Astrocyte (in vitro differentiated cells and primary cell): Measurements from ENCODE around the gene FGF12. TPM values are rescaled to one million over a fixed set of nuclear protein-coding genes. Genes with fewer than 3 reads are reported as not detected.
A peak's percentile ranks its signal among the peaks of the same experiment; 100 is the strongest.

Experiments used
- DNase-seq: peaks from one replicate; pipeline ENCODE4 v3.0.0-alpha.2; 2010; ENCODE audit warnings: low read depth
- FAIRE-seq: peaks from 2 replicates; lab custom pipeline; 2011; peaks lifted over from hg19 to GRCh38; lab: Jason Lieb, UNC
- H2AFZ ChIP-seq: 2 replicates; pipeline ENCODE4 v1.6.0; 2012; ENCODE audit warnings: low read depth, low read length, inconsistent platforms
- H3K27ac ChIP-seq: 2 replicates; pipeline ENCODE4 v1.5.1; 2011; ENCODE audit warnings: low read depth, low read length, inconsistent platforms
- H3K27me3 ChIP-seq: 2 replicates; pipeline ENCODE4 v1.6.0; 2011; ENCODE audit warnings: low read length, inconsistent platforms; ENCODE audit not compliant: insufficient read depth
- H3K36me3 ChIP-seq: 2 replicates; pipeline ENCODE4 v1.5.1; 2011; ENCODE audit warnings: low read length, inconsistent platforms; ENCODE audit not compliant: insufficient read depth
- H3K4me1 ChIP-seq: 2 replicates; pipeline ENCODE4 v1.5.1; 2011; ENCODE audit warnings: low read length, inconsistent platforms; ENCODE audit not compliant: insufficient read depth
- H3K4me2 ChIP-seq: 2 replicates; pipeline ENCODE4 v1.6.0; 2012; ENCODE audit warnings: low read length, inconsistent platforms
- H3K4me3 ChIP-seq: 2 replicates; pipeline ENCODE4 v1.5.1; 2011; ENCODE audit warnings: low read depth, mild to moderate bottlenecking, low read length, inconsistent platforms; ENCODE audit not compliant: insufficient read depth
- H3K79me2 ChIP-seq: 2 replicates; pipeline ENCODE4 v1.6.0; 2012; ENCODE audit warnings: mild to moderate bottlenecking, low read length, inconsistent platforms; ENCODE audit not compliant: insufficient read depth
- H3K9ac ChIP-seq: 2 replicates; pipeline ENCODE4 v1.6.0; 2012; ENCODE audit warnings: mild to moderate bottlenecking, low read length, inconsistent platforms
- H3K9me3 ChIP-seq: 2 replicates; pipeline ENCODE4 v1.5.1; 2012; ENCODE audit warnings: low read depth, mild to moderate bottlenecking, low read length, inconsistent platforms; ENCODE audit not compliant: insufficient read depth
- H4K20me1 ChIP-seq: 2 replicates; pipeline ENCODE4 v1.6.0; 2012; ENCODE audit warnings: low read length, inconsistent platforms; ENCODE audit not compliant: insufficient read depth
- H3K27ac Mint-ChIP-seq: one replicate; pipeline ENCODE4 v1.8.0; 2021; ENCODE audit warnings: mild to moderate bottlenecking, mixed read lengths; ENCODE audit not compliant: unreplicated experiment
- H3K27me3 Mint-ChIP-seq: one replicate; pipeline ENCODE4 v1.8.0; 2021; ENCODE audit warnings: low read depth, mixed read lengths; ENCODE audit not compliant: unreplicated experiment
- H3K36me3 Mint-ChIP-seq: one replicate; pipeline ENCODE4 v1.8.0; 2021; ENCODE audit warnings: low read depth, mixed read lengths; ENCODE audit not compliant: unreplicated experiment
- H3K4me1 Mint-ChIP-seq: one replicate; pipeline ENCODE4 v1.8.0; 2021; ENCODE audit warnings: low read depth, mixed read lengths; ENCODE audit not compliant: unreplicated experiment
- H3K4me3 Mint-ChIP-seq: one replicate; pipeline ENCODE4 v1.8.0; 2021; ENCODE audit warnings: mild to moderate bottlenecking, moderate library complexity, mixed read lengths; ENCODE audit not compliant: unreplicated experiment
- H3K9me3 Mint-ChIP-seq: one replicate; pipeline ENCODE4 v1.8.0; 2021; ENCODE audit warnings: mild to moderate bottlenecking, mixed read lengths; ENCODE audit not compliant: unreplicated experiment
- EZH2 ChIP-seq: IDR thresholded peaks from 2 replicates; pipeline ENCODE4 v1.6.1; 2012; ENCODE audit warnings: mild to moderate bottlenecking, low read length, inconsistent platforms; ENCODE audit not compliant: insufficient read depth
- total RNA-seq: library from RNA; stranded (reverse); gene quantifications from 2 replicates; pipeline ENCODE4 v1.2.1, GENCODE V29; 2021
- TF ChIP-seq, protein P1 (sequence below): IDR thresholded peaks from 2 replicates; pipeline ENCODE4 v1.5.1; 2011; ENCODE audit warnings: low read depth, mild to moderate bottlenecking, inconsistent platforms, low read length, moderate library complexity; ENCODE audit not compliant: insufficient read depth

Gene FGF12
- total RNA-seq, 1 donor from 2014 or later: 1.4 TPM

DNA sequence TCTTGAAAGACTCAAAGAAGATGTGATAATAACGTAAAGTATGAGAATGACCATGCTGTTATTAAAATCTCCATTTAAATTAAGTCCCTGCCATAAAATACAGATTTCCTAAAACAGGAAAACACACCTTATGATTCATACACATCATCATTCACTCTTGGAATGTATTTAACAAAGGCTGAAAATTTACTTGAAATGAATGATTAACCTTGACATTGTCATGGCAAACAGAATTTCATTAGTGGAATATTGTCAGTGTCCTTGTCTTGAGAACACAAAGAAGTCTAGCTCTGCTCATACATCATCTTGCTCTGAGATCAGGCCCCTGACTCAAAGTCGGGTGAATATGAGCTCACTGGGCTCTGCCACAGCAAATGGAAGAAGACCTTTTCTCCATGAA is 313.9 kb downstream of the FGF12 start:
- DNase-seq (peak; percentile 41), FAIRE-seq (no peak)
- Histone ChIP-seq H3K4me3 (no peak overlapping the region), H3K27ac (no peak overlapping the region), H3K79me2 (no peaks in the 10 kb centered on the region), H4K20me1 (no peaks in the 10 kb centered on the region), H3K36me3 (no peaks in the 10 kb centered on the region), H3K4me1 (peaks cover 3% of the 10 kb centered on the region), H3K9ac (no peak overlapping the region), H3K9me3 (no peaks in the 10 kb centered on the region), H2AFZ (no peak overlapping the region), H3K4me2 (no peak overlapping the region), H3K27me3 (peaks cover 4% of the 10 kb centered on the region)
- TF ChIP-seq EZH2: no peak
- TF ChIP-seq, protein P1, sequence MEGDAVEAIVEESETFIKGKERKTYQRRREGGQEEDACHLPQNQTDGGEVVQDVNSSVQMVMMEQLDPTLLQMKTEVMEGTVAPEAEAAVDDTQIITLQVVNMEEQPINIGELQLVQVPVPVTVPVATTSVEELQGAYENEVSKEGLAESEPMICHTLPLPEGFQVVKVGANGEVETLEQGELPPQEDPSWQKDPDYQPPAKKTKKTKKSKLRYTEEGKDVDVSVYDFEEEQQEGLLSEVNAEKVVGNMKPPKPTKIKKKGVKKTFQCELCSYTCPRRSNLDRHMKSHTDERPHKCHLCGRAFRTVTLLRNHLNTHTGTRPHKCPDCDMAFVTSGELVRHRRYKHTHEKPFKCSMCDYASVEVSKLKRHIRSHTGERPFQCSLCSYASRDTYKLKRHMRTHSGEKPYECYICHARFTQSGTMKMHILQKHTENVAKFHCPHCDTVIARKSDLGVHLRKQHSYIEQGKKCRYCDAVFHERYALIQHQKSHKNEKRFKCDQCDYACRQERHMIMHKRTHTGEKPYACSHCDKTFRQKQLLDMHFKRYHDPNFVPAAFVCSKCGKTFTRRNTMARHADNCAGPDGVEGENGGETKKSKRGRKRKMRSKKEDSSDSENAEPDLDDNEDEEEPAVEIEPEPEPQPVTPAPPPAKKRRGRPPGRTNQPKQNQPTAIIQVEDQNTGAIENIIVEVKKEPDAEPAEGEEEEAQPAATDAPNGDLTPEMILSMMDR: no peak
- Mint-ChIP-seq H3K27ac (no peak overlapping the region), H3K4me3 (no peak overlapping the region), H3K36me3 (no peaks in the 10 kb centered on the region), H3K27me3 (peaks cover 23% of the 10 kb centered on the region), H3K9me3 (no peaks in the 10 kb centered on the region), H3K4me1 (no peaks in the 10 kb centered on the region)

DNA sequence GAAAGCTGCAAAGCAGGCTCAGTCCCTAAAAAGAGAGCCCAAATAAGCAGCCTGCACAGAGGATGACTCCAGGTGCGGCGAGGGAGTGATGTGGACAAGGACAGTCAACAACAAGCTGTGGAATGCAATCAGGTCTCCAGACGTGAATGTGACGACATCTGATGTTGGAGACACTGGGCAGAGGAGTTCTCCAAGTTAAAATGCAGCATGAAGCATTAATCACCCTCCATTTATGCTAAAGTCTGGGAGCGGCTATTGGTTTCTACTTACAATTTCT is 316.7 kb downstream of the FGF12 start:
- Histone ChIP-seq H3K9me3 (no peaks in the 10 kb centered on the region), H3K27ac (no peak overlapping the region), H4K20me1 (no peaks in the 10 kb centered on the region), H3K27me3 (peaks cover 10% of the 10 kb centered on the region), H3K4me3 (no peak overlapping the region), H3K79me2 (no peaks in the 10 kb centered on the region), H3K4me1 (peaks cover 9% of the 10 kb centered on the region), H3K36me3 (no peaks in the 10 kb centered on the region), H3K9ac (no peak overlapping the region), H3K4me2 (peak overlapping the region; percentile 87), H2AFZ (no peak overlapping the region)
- H3K27ac Mint-ChIP-seq: no peak overlapping the region
- H3K36me3 Mint-ChIP-seq: no peaks in the 10 kb centered on the region
- peak overlapping the region; percentile 69 for H3K4me3 Mint-ChIP-seq
- H3K27me3 Mint-ChIP-seq: peaks cover 34% of the 10 kb centered on the region
- no peaks in the 10 kb centered on the region for H3K4me1 Mint-ChIP-seq
- H3K9me3 Mint-ChIP-seq: no peaks in the 10 kb centered on the region
- TF ChIP-seq EZH2: no peak
- TF ChIP-seq, protein P1: no peak
- FAIRE-seq (no peak), DNase-seq (no peak)

DNA sequence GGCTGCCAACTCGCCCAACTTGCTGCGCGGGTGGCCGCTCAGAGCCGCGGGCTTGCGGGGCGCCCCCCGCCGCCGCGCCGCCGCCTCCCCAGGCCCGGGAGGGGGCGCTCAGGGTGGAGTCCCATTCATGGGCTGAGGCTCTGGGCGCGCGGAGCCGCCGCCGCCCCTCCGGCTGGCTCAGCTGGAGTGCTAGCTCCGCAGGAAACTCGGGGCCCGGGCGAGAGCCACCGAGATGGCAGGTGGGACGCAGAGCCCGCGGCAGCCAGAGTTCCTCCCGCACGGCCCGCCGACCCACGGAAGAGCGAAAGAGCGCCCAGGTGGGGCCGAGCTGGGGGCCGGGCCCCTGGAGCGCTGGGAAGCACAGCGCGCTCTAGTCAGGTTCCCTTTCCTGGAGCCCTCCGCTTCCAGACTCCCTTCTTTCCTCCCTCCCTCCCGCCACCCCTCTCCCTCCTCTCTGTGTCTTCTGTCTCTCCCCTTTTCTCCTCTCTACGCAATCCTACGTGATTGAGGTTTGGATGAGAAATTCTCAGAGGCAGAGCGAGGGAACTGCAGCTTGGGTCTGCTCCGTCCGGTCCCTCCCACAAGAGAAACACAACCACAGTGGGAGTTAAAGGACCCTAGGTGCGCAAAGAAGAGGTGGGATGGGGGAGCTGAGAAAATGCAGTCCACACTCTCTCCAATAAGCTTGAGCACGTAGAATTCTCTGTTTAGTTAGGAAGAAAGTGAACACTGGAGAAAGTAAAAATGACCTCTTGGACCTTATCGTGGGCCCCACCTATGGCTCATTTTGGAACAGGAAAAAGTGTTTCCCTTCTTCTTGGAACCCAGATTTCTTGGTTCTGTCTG is 317.3 kb downstream of the FGF12 start:
- Histone ChIP-seq H3K27ac (no peak overlapping the region), H3K4me1 (peaks cover 9% of the 10 kb centered on the region), H3K4me2 (peak overlapping the region; percentile 87), H3K27me3 (peaks cover 10% of the 10 kb centered on the region), H3K9me3 (no peaks in the 10 kb centered on the region), H3K4me3 (peak overlapping the region; percentile 60), H4K20me1 (no peaks in the 10 kb centered on the region), H3K79me2 (no peaks in the 10 kb centered on the region), H3K9ac (peak overlapping the region; percentile 63), H2AFZ (peak overlapping the region; percentile 90), H3K36me3 (no peaks in the 10 kb centered on the region)
- DNase-seq (peak; percentile 43), FAIRE-seq (no peak)
- H3K27me3 Mint-ChIP-seq: peaks cover 34% of the 10 kb centered on the region
- no peaks in the 10 kb centered on the region for H3K36me3 Mint-ChIP-seq
- H3K9me3 Mint-ChIP-seq: no peaks in the 10 kb centered on the region
- H3K4me3 Mint-ChIP-seq: peak overlapping the region; percentile 69
- H3K27ac Mint-ChIP-seq: no peak overlapping the region
- no peaks in the 10 kb centered on the region for H3K4me1 Mint-ChIP-seq
- TF ChIP-seq, protein P1: no peak
- TF ChIP-seq EZH2: no peak
